ENCODE results near the gene ADGB. TPM values are rescaled to one million over a fixed set of nuclear protein-coding genes. Genes with fewer than 3 reads are reported as not detected.

Gene ADGB
- total and polyA plus RNA-seq, 4 donors: 0.23 TPM; not detected in 3

DNA sequence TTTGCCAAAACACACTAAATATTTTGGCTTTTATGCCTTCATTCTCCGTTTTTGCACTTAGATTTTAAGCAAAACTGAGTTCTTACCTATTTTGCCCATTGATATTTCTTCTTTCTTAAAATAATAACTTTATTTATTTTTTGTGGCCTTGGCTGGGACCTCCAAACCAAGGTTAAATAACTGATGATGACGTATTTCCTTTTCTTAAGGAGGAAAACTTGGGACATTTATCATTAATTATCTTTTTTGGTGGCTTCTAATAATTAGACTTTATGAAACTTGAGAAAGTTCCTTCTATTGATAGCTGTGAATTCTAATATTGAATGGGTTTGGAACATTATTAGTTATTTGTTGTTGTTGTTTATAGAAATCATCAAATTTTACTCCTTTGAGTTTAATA lies 154.5 kb downstream of the ADGB start:
- TF ChIP-seq, protein P1, sequence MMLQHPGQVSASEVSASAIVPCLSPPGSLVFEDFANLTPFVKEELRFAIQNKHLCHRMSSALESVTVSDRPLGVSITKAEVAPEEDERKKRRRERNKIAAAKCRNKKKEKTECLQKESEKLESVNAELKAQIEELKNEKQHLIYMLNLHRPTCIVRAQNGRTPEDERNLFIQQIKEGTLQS (IDR thresholded peaks at IDR 0.05): no peak
- TF ChIP-seq SP1 (IDR thresholded peaks at IDR 0.05) (no peak), NR2F2 (IDR thresholded peaks at IDR 0.05) (no peak), FOXA2 (IDR thresholded peaks at IDR 0.05) (no peak), FOXA1 (IDR thresholded peaks at IDR 0.05) (no peak), TAF1 (conservative IDR thresholded peaks at IDR 0.05) (no peak), RAD21 (IDR thresholded peaks at IDR 0.05) (no peak), RXRA (IDR thresholded peaks at IDR 0.05) (no peak), HNF4G (IDR thresholded peaks at IDR 0.05) (no peak), JUND (IDR thresholded peaks at IDR 0.05) (no peak), EGR1 (IDR thresholded peaks at IDR 0.05; ENCODE audit: low read depth in 2 of 2) (no peak), YY1 (IDR thresholded peaks at IDR 0.05) (no peak)
- TF ChIP-seq, protein P2, sequence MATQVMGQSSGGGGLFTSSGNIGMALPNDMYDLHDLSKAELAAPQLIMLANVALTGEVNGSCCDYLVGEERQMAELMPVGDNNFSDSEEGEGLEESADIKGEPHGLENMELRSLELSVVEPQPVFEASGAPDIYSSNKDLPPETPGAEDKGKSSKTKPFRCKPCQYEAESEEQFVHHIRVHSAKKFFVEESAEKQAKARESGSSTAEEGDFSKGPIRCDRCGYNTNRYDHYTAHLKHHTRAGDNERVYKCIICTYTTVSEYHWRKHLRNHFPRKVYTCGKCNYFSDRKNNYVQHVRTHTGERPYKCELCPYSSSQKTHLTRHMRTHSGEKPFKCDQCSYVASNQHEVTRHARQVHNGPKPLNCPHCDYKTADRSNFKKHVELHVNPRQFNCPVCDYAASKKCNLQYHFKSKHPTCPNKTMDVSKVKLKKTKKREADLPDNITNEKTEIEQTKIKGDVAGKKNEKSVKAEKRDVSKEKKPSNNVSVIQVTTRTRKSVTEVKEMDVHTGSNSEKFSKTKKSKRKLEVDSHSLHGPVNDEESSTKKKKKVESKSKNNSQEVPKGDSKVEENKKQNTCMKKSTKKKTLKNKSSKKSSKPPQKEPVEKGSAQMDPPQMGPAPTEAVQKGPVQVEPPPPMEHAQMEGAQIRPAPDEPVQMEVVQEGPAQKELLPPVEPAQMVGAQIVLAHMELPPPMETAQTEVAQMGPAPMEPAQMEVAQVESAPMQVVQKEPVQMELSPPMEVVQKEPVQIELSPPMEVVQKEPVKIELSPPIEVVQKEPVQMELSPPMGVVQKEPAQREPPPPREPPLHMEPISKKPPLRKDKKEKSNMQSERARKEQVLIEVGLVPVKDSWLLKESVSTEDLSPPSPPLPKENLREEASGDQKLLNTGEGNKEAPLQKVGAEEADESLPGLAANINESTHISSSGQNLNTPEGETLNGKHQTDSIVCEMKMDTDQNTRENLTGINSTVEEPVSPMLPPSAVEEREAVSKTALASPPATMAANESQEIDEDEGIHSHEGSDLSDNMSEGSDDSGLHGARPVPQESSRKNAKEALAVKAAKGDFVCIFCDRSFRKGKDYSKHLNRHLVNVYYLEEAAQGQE (IDR thresholded peaks at IDR 0.05): no peak
- TF ChIP-seq, protein P3, sequence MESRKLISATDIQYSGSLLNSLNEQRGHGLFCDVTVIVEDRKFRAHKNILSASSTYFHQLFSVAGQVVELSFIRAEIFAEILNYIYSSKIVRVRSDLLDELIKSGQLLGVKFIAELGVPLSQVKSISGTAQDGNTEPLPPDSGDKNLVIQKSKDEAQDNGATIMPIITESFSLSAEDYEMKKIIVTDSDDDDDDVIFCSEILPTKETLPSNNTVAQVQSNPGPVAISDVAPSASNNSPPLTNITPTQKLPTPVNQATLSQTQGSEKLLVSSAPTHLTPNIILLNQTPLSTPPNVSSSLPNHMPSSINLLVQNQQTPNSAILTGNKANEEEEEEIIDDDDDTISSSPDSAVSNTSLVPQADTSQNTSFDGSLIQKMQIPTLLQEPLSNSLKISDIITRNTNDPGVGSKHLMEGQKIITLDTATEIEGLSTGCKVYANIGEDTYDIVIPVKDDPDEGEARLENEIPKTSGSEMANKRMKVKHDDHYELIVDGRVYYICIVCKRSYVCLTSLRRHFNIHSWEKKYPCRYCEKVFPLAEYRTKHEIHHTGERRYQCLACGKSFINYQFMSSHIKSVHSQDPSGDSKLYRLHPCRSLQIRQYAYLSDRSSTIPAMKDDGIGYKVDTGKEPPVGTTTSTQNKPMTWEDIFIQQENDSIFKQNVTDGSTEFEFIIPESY (IDR thresholded peaks at IDR 0.05): no peak
- TF ChIP-seq, protein P4, sequence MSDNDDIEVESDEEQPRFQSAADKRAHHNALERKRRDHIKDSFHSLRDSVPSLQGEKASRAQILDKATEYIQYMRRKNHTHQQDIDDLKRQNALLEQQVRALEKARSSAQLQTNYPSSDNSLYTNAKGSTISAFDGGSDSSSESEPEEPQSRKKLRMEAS (IDR thresholded peaks at IDR 0.05): no peak

DNA sequence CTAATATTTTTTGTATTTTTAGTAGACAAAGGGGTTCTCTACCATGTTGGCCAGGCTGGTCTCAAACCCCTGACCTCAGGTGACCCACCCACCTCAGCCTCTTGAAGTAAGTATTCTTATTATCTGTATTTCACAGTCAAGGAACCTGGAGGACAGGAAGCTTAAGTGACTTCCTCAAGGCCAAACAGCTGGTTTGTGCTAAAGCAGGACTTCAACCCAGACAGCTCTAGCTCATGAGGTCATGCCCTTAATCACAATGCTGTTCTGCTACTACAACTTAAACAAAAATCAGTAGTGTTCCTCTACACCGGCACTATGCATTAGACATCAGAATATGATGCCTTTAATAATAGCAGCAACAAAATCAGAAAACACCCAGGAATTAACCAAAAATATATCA lies 168.9 kb downstream of the ADGB start:
- no peaks in the 10 kb centered on the region for H3K4me1 ChIP-seq (ENCODE audit: control insufficient read depth in 4 of 4, insufficient read depth in 4 of 4, low read length in 3 of 4)
- peaks cover 0 to 3% (median 0%) of the 10 kb centered on the region in 4 donors for H3K27me3 ChIP-seq (ENCODE audit: control insufficient read depth in 4 of 4, insufficient read depth in 4 of 4, low read length in 3 of 4)
- no peak overlapping the region for H3K4me3 ChIP-seq (ENCODE audit: low read depth in 1 of 3, low read length in 3 of 3)
- 82% methylated on average over 1 of the region's 1 CpG for WGBS
- H3K27ac ChIP-seq (ENCODE audit: low read depth in 1 of 2, low read length in 2 of 2): no peak overlapping the region
- TF ChIP-seq, protein P4 (IDR thresholded peaks at IDR 0.05): no peak
- no peak for TF ChIP-seq YY1 (IDR thresholded peaks at IDR 0.05)
- TF ChIP-seq RXRA (IDR thresholded peaks at IDR 0.05): no peak
- no peaks in the 10 kb centered on the region for H3K9me3 ChIP-seq (ENCODE audit: control insufficient read depth in 4 of 4, low read length in 3 of 4)
- no peak for DNase-seq (ENCODE audit: low spot score)
- H3K36me3 ChIP-seq (ENCODE audit: control insufficient read depth in 4 of 4, insufficient read depth in 3 of 4, low read depth in 1 of 4, low read length in 3 of 4): no peaks in the 10 kb centered on the region
- H3K9ac ChIP-seq (ENCODE audit: low read depth in 1 of 2, low read length in 2 of 2): no peak overlapping the region

More for the DNA sequence above, 154.5 kb downstream of the ADGB start:
- H3K27me3 ChIP-seq (ENCODE audit: control insufficient read depth in 4 of 4, insufficient read depth in 4 of 4, low read length in 3 of 4): no peaks in the 10 kb centered on the region
- H3K27ac ChIP-seq (ENCODE audit: low read depth in 1 of 2, low read length in 2 of 2): no peak overlapping the region
- no peaks in the 10 kb centered on the region for H3K36me3 ChIP-seq (ENCODE audit: control insufficient read depth in 4 of 4, insufficient read depth in 3 of 4, low read depth in 1 of 4, low read length in 3 of 4)
- peaks cover 0 to 2% (median under 1%) of the 10 kb centered on the region in 4 donors for H3K9me3 ChIP-seq (ENCODE audit: control insufficient read depth in 4 of 4, low read length in 3 of 4)
- H3K9ac ChIP-seq (ENCODE audit: low read depth in 1 of 2, low read length in 2 of 2): no peak overlapping the region
- no peak for DNase-seq (ENCODE audit: low spot score)
- H3K4me1 ChIP-seq (ENCODE audit: control insufficient read depth in 4 of 4, insufficient read depth in 4 of 4, low read length in 3 of 4): no peaks in the 10 kb centered on the region
- 67% methylated on average over 2 of the region's 2 CpGs for WGBS
- H3K4me3 ChIP-seq (ENCODE audit: low read depth in 1 of 3, low read length in 3 of 3): no peak overlapping the region
